Choroid plexus epithelial cell (primary cell): ENCODE measurements around the gene PFN2.
"Not testable (repeated sequence)": the region's sequence is repeated elsewhere in the genome, so short reads cannot be mapped to it uniquely, and the experiment has no call there.

ENCODE experiments used
- DNase-seq: peaks from one replicate; pipeline ENCODE4 v3.0.0-alpha.2; 2010; ENCODE audit warnings: low read depth
- H3K4me3 ChIP-seq: 2 replicates; pipeline ENCODE4 v1.5.1; 2011; ENCODE audit warnings: low read depth, mild to moderate bottlenecking, control low read depth, low read length, moderate library complexity
- TF ChIP-seq, protein P1 (sequence below): conservative IDR thresholded peaks from 2 replicates; pipeline ENCODE4 v1.5.1; 2011; ENCODE audit warnings: low read depth, mild to moderate bottlenecking, control low read depth, inconsistent platforms, low read length, moderate library complexity

PFN2 gene

GRCh38 chr3:149941186-149941585 lies 29.5 kb downstream of the PFN2 start:
- TF ChIP-seq, protein P1, sequence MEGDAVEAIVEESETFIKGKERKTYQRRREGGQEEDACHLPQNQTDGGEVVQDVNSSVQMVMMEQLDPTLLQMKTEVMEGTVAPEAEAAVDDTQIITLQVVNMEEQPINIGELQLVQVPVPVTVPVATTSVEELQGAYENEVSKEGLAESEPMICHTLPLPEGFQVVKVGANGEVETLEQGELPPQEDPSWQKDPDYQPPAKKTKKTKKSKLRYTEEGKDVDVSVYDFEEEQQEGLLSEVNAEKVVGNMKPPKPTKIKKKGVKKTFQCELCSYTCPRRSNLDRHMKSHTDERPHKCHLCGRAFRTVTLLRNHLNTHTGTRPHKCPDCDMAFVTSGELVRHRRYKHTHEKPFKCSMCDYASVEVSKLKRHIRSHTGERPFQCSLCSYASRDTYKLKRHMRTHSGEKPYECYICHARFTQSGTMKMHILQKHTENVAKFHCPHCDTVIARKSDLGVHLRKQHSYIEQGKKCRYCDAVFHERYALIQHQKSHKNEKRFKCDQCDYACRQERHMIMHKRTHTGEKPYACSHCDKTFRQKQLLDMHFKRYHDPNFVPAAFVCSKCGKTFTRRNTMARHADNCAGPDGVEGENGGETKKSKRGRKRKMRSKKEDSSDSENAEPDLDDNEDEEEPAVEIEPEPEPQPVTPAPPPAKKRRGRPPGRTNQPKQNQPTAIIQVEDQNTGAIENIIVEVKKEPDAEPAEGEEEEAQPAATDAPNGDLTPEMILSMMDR, result no peak
- H3K4me3 ChIP-seq, result no peak overlapping the region
- no peak for DNase-seq

GRCh38 chr3:149938392-149939055 lies 32.2 kb downstream of the PFN2 start:
- not testable (repeated sequence) for H3K4me3 ChIP-seq
- DNase-seq, result peak; percentile 30

GRCh38 chr3:149936812-149937230 lies 33.9 kb downstream of the PFN2 start:
- no peak overlapping the region for H3K4me3 ChIP-seq
- DNase-seq, result peak; percentile 80
- TF ChIP-seq, protein P1, result peak; percentile 90

DNA sequence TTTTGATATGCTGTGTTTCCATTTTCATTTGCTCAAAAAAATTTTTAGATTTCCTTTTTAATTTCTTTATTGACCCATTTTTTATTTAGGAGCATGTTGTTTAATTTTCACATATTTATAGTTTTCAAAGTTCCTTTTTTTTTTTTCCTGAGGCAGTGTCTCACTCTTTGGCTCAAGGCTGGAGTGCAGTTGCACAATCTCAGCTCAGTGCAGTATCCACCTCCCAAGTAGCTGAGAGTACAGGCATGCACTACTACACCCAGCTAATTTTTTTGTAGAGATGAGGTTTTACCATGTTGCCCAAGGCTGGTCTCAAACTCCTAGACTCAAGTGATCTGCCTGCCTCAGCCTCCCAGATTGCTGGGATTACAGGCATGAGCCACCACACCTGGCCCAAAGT lies 36.2 kb downstream of the PFN2 start:
- TF ChIP-seq, protein P1, result no peak
- DNase-seq, result peak; percentile 89

DNA sequence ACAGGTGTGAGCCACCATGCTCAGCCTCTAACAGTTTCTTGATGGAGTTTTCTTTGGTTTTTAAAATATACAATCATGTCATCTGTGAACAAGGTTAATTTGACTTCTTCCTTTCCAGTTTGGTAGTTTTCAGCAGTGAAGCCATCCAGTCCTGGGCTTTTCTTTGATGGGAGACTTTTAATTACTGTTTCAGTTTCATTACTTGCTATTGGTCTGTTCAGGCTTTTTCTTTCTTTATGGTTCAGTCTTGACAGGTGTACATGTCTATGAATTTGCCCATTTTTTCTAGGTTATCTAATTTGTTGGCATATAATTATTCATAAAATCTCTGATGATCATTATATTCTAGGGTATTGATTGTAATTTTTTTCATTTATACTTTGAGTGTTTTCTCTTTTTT lies 36.8 kb downstream of the PFN2 start:
- no peak overlapping the region for H3K4me3 ChIP-seq
- no peak for DNase-seq
- TF ChIP-seq, protein P1, result no peak

More for the DNA sequence above, 36.2 kb downstream of the PFN2 start:
- H3K4me3 ChIP-seq, result no peak overlapping the region

- DNase-seq, result no peak
- TF ChIP-seq, protein P1, result no peak
- H3K4me3 ChIP-seq, result no peak overlapping the region
These were observed 37.7 kb downstream of the PFN2 start for GRCh38 chr3:149933008-149933407.

GRCh38 chr3:149920119-149920518 lies 50.6 kb downstream of the PFN2 start:
- no peak for DNase-seq
- H3K4me3 ChIP-seq, result no peak overlapping the region
- TF ChIP-seq, protein P1, result no peak

- TF ChIP-seq, protein P1, result no peak
- no peak overlapping the region for H3K4me3 ChIP-seq
- DNase-seq, result no peak
These were observed 51.2 kb downstream of the PFN2 start for GRCh38 chr3:149919509-149919908.
